ENCODE results near the gene WDR55. TPM values are rescaled to one million over a fixed set of nuclear protein-coding genes. Genes with fewer than 3 reads are reported as not detected.

WDR55 gene
- total and polyA plus RNA-seq, 11 donors: 9.6 to 19.3 (median 12.2) TPM

- H3K4me3 ChIP-seq: peak within 1 kb of the TSS in 3 of 12 donors; percentile 24 to 31 (median 26)
- ATAC-seq: peak in 2 of 4 donors; percentile 3 to 15
- no peak for DNase-seq
These were observed 8.7 kb downstream of the WDR55 start, which contains the start of gene DND1 for GRCh38 chr5:140673187-140673976. Gene DND1 (minus strand): TSS chr5:140673576. CDS start chr5:140673542, 34 bp downstream.

GRCh38 chr5:140674211-140674610 is 9.5 kb downstream of the WDR55 start:
- 78 to 97% (median 91%) methylated on average over 2 of the region's 2 CpGs for WGBS, 4 donors
- H3K4me1 ChIP-seq: peaks cover 0 to 3% (median 0%) of the 10 kb centered on the region in 12 donors
- H3K27ac ChIP-seq: no peak overlapping the region
- H3K27me3 ChIP-seq: no peaks in the 10 kb centered on the region
- intact Hi-C loops (cut with DNase I): no loop called here
- TF ChIP-seq POLR2A (IDR thresholded peaks at IDR 0.05) (no peak), CTCF (IDR thresholded peaks at IDR 0.05) (no peak)
- DNase-seq (no peak), ATAC-seq (no peak)
- H3K36me3 ChIP-seq: peaks cover 0 to 96% (median 87%) of the 10 kb centered on the region in 9 donors
- H3K4me3 ChIP-seq: no peak overlapping the region
- no peaks in the 10 kb centered on the region for H3K9me3 ChIP-seq

More at GRCh38 chr5:140673187-140673976, 8.7 kb downstream of the WDR55 start, which contains the start of gene DND1:
- H3K27ac ChIP-seq: no peak within 1 kb of the TSS
- H3K36me3 ChIP-seq: peaks cover 0 to 96% (median 88%) of the 10 kb centered on the region in 9 donors
- no peaks in the 10 kb centered on the region for H3K27me3 ChIP-seq
- TF ChIP-seq CTCF (IDR thresholded peaks at IDR 0.05) (no peak), POLR2A (IDR thresholded peaks at IDR 0.05) (no peak)
- 86 to 92% (median 88%) methylated on average over 42 to 45 of the region's 45 CpGs for WGBS, 4 donors
- intact Hi-C loops (cut with DNase I): no loop called here
- H3K4me1 ChIP-seq: peaks cover 0 to 3% (median 0%) of the 10 kb centered on the region in 12 donors
- H3K9me3 ChIP-seq: no peaks in the 10 kb centered on the region

- Histone ChIP-seq H3K36me3 (peaks cover 0 to 96% (median 87%) of the 10 kb centered on the region in 9 donors), H3K4me3 (no peak overlapping the region), H3K9me3 (no peaks in the 10 kb centered on the region), H3K27ac (no peak overlapping the region), H3K4me1 (peaks cover 0 to 3% (median 0%) of the 10 kb centered on the region in 12 donors), H3K27me3 (no peaks in the 10 kb centered on the region)
- intact Hi-C loops (cut with DNase I): no loop called here
- DNase-seq (no peak), ATAC-seq (no peak)
- WGBS, 4 donors: 92 to 100% (median 95%) methylated on average over 4 of the region's 4 CpGs
- no peak for TF ChIP-seq POLR2A (IDR thresholded peaks at IDR 0.05)
These were observed 9.9 kb downstream of the WDR55 start for GRCh38 chr5:140674629-140675028.

GRCh38 chr5:140677947-140678346 is 13.2 kb downstream of the WDR55 start:
- intact Hi-C loops (cut with DNase I): no loop called here
- Histone ChIP-seq H3K4me1 (no peaks in the 10 kb centered on the region), H3K4me3 (no peak overlapping the region), H3K9me3 (no peaks in the 10 kb centered on the region), H3K27me3 (no peaks in the 10 kb centered on the region), H3K36me3 (peaks cover 0 to 99% (median 96%) of the 10 kb centered on the region in 9 donors), H3K27ac (no peak overlapping the region)
- no peak for ATAC-seq
- 79 to 100% (median 97%) methylated on average over 3 of the region's 3 CpGs for whole genome bisulfite sequencing, 4 donors
- no peak for DNase-seq
- TF ChIP-seq CTCF (IDR thresholded peaks at IDR 0.05): no peak
- TF ChIP-seq POLR2A (IDR thresholded peaks at IDR 0.05): no peak
